Measurements from ENCODE around the gene KRT81. TPM values are rescaled to one million over a fixed set of nuclear protein-coding genes. Genes with fewer than 3 reads are reported as not detected.

The KRT81 gene
- total RNA-seq, 2 experiments from 2014 or later, result not detected

DNA sequence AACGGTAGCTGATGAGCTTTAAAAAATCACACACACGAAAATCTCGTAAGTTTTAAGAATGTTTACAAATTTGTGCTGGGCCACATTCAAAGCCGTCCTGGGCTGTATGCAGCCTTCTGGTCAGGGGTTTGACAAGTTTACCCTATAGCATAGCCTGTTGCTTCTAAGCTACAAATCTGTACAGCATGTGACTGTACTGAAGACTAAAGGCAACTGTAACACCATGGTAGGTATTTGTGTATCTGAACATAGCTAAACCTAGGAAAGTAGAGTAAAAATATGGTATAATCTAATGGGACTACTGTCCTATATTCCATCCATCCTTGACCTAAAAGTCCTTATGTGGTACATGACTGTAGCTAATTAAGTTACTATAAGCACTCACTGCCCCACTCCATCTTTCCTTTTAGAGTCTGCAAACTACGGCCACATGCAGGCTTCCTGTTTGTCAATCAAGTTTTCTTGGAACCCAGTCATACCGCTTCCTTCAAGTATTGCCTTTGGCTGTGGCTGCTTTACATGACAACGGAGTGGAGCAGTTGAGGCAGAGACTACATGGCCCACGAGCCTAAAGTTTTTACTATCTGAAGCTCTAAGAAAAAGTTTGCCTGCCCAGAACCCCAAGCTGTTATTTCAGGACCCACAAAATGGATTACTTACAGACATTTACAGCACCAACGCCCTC lies 39.8 kb downstream of the KRT81 start:
- peaks cover 57% of the 10 kb centered on the region for H3K4me1 Mint-ChIP-seq
- CTCF ChIA-PET, result interaction anchor here (0.6 to 2.3 kb wide), 15 partner anchors 8 to 1078 kb away, joined by 3 to 22 read pairs (median 4); partner anchors contain the start of gene KRT86
- no peak overlapping the region for H3K4me3 Mint-ChIP-seq
- H3K27ac Mint-ChIP-seq, result peak overlapping the region; percentile 98
- peaks cover 2% of the 10 kb centered on the region for H3K9me3 Mint-ChIP-seq
- H3K36me3 Mint-ChIP-seq (ENCODE audit: low read depth), result peaks cover 17% of the 10 kb centered on the region
- peaks cover 23% of the 10 kb centered on the region for H3K27me3 Mint-ChIP-seq
- POLR2A ChIA-PET, result interaction anchor here (0.6 to 2.9 kb wide), 6 partner anchors 14 to 1706 kb away, joined by 3 to 16 read pairs (median 3); no protein-coding TSS in a partner anchor
- DNase-seq, result peak; percentile 56

DNA sequence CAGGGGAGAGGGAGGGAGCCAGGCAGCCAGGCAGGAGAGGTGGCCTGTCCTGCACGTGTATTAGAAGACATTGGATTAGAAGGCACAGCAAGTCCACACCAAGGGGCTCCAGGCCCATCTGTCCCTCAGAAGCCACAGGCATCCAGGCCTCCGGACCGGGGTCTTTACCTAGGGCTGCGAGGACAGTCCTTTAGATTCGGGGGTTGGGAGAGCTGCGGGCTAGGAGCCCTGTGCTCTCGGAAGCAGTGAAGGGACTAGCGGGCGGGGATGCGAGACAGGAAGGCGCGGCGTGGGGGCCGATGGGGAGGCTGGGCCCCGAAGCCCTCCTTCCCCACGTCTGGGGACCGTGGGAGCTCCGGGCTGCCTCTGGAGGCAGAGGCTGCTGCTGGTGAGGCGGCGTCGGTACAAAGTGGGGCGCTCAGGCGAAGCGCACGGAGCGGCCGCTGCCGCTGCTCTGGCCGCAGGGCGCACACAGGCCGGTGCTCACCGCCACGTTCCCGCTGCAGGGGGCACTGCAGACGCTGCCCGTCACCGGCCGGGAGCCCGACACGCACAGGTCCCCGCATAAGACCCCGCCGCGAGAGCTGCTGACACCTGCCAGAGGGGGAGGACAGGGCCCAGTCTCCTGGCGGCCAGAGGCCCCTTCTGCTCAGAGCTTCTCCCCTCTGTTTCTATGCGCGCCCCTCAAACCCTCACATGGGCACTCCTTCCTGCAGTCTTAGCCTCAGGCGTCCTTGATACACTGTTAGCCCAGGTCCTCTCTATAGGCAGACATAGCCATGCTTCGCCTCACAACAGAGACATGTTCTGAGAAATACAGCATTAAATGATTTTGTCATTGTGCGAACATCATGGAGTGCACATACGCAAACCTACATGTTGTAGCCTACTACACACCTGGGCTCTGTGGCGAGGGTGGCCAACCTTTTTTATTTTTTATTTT lies 41.0 kb downstream of the KRT81 start:
- peaks cover 17% of the 10 kb centered on the region for H3K36me3 Mint-ChIP-seq (ENCODE audit: low read depth)
- ChIA-PET POLR2A (interaction anchor here (2.9 kb wide), 1 partner anchor 13 kb away, joined by 16 read pairs; no protein-coding TSS in a partner anchor), CTCF (interaction anchor here (1.3 to 2.3 kb wide), 4 partner anchors 13 to 57 kb away, joined by 5 to 22 read pairs (median 12); no protein-coding TSS in a partner anchor)
- DNase-seq, result no peak
- H3K4me3 Mint-ChIP-seq, result no peak overlapping the region
- H3K4me1 Mint-ChIP-seq, result peaks cover 69% of the 10 kb centered on the region
- peaks cover 2% of the 10 kb centered on the region for H3K9me3 Mint-ChIP-seq
- peak overlapping the region; percentile 10 for H3K27ac Mint-ChIP-seq
- peaks cover 12% of the 10 kb centered on the region for H3K27me3 Mint-ChIP-seq

DNA sequence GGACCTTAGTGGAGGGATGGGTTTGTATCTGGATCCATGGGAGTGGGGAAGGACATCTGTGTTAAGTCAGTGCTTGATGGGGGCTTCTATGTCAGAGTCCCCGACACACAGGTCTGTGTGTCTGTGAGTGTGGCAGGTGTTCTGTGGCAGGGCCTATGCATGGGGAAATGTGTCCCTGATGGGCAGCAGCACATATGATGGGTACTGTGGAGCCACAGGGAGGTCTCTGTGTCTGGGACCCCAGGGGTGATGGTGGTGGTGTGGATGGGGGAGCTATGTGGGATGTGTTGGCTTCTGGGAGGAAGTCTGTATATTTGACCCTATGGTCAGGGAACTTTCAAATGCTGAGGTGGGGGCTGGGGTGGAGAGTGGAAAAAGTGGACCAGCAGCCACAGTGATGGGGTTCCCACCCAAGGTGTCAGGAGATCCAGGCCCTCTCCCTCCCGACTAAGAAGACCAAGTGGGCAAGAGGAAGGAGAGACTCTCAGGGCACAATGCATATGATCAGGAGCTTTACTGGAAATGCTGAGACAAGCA lies 41.8 kb downstream of the KRT81 start:
- H3K27ac Mint-ChIP-seq, result peak overlapping the region; percentile 10
- H3K9me3 Mint-ChIP-seq, result peaks cover 2% of the 10 kb centered on the region
- peaks cover 17% of the 10 kb centered on the region for H3K36me3 Mint-ChIP-seq (ENCODE audit: low read depth)
- H3K4me1 Mint-ChIP-seq, result peaks cover 75% of the 10 kb centered on the region
- no peak overlapping the region for H3K4me3 Mint-ChIP-seq
- POLR2A ChIA-PET, result no interaction called here
- DNase-seq, result no peak
- CTCF ChIA-PET, result no interaction called here
- H3K27me3 Mint-ChIP-seq, result peaks cover 5% of the 10 kb centered on the region

DNA sequence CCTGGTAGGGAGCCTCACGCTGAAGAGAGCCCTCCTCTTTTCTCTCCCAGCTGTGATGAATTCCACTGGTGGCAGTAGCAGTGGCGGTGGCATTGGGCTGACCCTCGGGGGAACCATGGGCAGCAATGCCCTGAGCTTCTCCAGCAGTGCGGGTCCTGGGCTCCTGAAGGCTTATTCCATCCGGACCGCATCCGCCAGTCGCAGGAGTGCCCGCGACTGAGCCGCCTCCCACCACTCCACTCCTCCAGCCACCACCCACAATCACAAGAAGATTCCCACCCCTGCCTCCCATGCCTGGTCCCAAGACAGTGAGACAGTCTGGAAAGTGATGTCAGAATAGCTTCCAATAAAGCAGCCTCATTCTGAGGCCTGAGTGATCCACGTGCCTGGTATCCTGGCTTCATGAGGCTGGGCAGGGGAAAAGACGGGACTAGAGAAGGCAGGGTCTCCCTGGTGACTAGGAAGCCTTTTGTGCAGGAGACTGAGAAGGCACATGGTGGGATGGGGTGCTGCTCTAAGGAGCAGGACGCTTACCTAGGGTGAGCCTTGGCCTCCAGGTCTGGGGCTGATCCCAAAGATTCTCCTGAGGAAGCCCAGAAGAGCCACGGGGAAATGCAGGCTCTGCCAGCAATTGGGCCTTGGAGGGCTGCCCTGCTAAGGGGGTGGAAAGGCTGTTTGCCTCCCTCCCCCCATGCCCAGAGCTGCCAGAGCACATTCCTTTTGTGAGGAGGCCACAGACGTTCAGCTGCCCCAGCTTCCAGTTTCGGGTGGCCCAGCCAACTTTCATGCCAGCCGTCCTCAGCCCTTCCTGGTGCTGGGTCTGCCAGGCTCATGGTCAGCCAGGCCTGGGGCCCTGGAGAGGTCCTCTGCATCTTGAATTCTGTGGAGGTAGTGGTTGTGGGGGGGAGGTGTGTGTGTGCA lies 42.5 kb downstream of the KRT81 start:
- Mint-ChIP-seq H3K4me3 (no peak overlapping the region), H3K9me3 (peaks cover 2% of the 10 kb centered on the region), H3K36me3 (ENCODE audit: low read depth) (peaks cover 20% of the 10 kb centered on the region), H3K27ac (peak overlapping the region; percentile 28), H3K4me1 (peaks cover 81% of the 10 kb centered on the region), H3K27me3 (peaks cover 5% of the 10 kb centered on the region)
- POLR2A ChIA-PET, result no interaction called here
- DNase-seq, result no peak
- CTCF ChIA-PET, result interaction anchor here (1.6 kb wide), 1 partner anchor 30 kb away, joined by 5 read pairs; no protein-coding TSS in a partner anchor

DNA sequence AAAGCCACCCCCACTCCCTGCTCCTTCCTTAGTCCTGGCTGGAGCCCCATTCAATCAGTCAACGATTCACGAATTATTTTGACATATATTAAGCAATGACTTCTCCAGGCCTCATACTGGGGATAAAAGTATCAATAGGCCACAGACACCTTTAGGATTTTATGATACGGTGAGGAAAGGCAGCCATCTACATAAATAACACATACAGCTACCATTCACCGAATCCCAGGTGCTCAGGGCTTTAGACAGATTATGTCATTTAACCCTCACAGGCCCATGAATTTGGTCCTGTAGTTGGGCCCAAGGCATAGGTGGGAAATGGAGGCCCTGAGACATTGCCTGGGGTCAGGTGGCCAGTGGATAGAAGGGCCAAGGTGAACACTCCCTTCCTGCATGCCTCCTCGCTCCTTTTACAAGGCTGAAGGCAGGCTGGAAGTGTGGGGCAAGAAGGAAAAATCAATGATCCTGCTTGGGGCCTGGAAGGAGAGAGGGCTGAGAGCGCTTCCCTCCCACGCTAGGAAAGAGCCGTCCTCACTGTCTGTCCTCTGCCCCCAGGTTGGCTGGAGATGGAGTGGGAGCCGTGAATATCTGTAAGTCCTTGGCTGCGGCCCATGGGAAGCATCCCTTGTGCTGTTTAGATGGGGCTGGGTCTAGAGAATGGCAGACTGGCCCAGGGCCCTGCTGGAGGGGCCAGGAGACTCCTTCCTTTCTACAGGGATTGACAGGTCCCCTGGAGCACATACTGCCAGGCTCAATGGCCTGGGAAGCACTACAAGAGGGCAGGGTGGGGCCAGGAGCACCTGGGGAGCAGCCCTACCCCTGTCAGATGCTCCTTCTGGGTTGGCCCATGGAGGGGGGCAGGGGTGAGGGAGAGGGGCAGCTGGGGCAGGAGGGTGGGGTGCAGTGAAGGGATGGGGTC lies 43.5 kb downstream of the KRT81 start:
- Mint-ChIP-seq H3K4me3 (no peak overlapping the region), H3K36me3 (ENCODE audit: low read depth) (peaks cover 20% of the 10 kb centered on the region), H3K27me3 (peaks cover 5% of the 10 kb centered on the region), H3K27ac (peak overlapping the region; percentile 89), H3K9me3 (peaks cover 2% of the 10 kb centered on the region), H3K4me1 (peaks cover 85% of the 10 kb centered on the region)
- no peak for DNase-seq
- CTCF ChIA-PET, result interaction anchor here (1.6 kb wide), 1 partner anchor 31 kb away, joined by 5 read pairs; no protein-coding TSS in a partner anchor
- POLR2A ChIA-PET, result no interaction called here

DNA sequence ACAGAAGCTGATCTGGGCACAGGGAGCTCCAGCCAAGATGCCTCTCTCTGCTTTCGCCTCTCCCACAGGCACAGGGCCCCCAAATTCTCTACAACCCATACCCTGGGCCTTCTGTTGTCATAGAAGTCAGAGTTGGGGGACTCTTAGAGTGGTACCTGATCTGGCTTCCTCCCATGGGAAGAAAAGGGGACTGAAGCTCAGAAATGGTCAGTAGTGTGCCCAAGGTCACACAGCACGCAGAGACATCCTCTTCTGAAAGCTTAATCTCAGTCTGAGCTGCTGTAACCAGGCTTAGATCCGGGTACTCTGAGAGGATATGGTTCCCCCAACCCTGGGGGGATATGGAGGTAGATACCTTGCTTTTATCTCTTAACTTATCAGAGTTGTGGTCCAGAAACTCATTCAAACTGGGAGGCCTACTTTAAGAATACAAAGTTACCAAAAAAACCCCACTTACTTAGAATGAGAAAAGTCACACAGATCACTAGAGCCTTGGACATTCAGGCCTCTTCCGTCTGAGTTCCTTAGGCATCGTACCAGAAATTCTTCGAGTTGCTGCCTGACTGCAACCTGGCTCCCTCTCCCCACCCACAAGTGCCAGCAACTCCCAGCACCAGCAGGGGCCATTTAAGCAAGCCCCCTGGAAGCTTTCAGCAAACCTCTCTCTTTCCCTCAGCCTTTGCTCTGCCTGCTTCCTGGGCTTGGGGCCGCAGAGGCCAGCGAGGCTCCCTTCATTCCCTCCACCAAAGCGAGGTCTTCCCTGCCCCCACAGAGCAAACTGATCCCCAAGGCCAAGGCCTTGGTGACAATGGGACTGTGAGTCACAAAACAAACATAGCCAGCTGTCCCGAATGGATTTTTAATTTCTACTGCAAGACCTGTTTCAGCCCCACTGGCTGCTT lies 44.4 kb downstream of the KRT81 start:
- peaks cover 20% of the 10 kb centered on the region for H3K36me3 Mint-ChIP-seq (ENCODE audit: low read depth)
- H3K27ac Mint-ChIP-seq, result peak overlapping the region; percentile 89
- H3K4me3 Mint-ChIP-seq, result peak overlapping the region; percentile 29
- ChIA-PET CTCF (interaction anchor here (0.6 to 3.3 kb wide), 3 partner anchors 31 to 127 kb away, joined by 3 to 32 read pairs (median 5); no protein-coding TSS in a partner anchor), POLR2A (interaction anchor here (0.9 kb wide), 1 partner anchor 13 kb away, joined by 3 read pairs; no protein-coding TSS in a partner anchor)
- no peak for DNase-seq
- peaks cover 79% of the 10 kb centered on the region for H3K4me1 Mint-ChIP-seq
- H3K27me3 Mint-ChIP-seq, result peaks cover 5% of the 10 kb centered on the region
- peaks cover 2% of the 10 kb centered on the region for H3K9me3 Mint-ChIP-seq

DNA sequence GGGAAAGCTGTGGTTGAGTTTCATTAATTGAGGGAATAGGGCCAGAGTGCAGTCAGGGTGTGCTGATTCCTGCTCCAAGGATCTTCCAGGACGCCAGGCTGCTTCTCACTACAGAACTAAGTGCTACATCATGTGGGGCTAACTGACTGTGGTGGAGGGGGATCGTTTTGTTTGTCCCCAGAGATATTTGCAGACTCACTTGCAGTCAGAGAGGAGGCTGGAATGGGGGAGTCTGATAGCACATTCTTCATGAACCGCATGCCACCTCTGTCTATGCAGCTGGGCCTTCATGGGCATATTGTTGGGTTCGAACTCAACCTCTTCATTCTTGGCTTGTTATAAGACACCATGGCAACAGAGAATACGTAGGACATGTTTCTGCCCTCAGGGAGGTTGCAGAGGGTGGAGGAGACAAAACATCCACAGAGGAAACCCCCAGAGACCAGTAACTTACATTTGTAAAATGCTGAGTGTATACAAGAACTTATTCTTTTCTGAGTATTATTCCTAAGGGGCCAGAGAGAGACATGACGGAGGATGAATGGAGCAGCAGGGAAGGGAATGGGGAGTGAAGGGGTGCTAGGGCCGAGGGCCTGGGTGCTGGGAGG lies 45.3 kb downstream of the KRT81 start:
- DNase-seq, result no peak
- ChIA-PET CTCF (interaction anchor here (3.3 kb wide), 1 partner anchor 32 kb away, joined by 32 read pairs; no protein-coding TSS in a partner anchor), POLR2A (interaction anchor here (0.9 to 1.1 kb wide), 2 partner anchors 14 to 23 kb away, joined by 3 read pairs; no protein-coding TSS in a partner anchor)
- peaks cover 69% of the 10 kb centered on the region for H3K4me1 Mint-ChIP-seq
- peaks cover 12% of the 10 kb centered on the region for H3K36me3 Mint-ChIP-seq (ENCODE audit: low read depth)
- H3K27me3 Mint-ChIP-seq, result peaks cover 5% of the 10 kb centered on the region
- no peaks in the 10 kb centered on the region for H3K9me3 Mint-ChIP-seq
- H3K4me3 Mint-ChIP-seq, result peak overlapping the region; percentile 66
- peak overlapping the region; percentile 89 for H3K27ac Mint-ChIP-seq

DNA sequence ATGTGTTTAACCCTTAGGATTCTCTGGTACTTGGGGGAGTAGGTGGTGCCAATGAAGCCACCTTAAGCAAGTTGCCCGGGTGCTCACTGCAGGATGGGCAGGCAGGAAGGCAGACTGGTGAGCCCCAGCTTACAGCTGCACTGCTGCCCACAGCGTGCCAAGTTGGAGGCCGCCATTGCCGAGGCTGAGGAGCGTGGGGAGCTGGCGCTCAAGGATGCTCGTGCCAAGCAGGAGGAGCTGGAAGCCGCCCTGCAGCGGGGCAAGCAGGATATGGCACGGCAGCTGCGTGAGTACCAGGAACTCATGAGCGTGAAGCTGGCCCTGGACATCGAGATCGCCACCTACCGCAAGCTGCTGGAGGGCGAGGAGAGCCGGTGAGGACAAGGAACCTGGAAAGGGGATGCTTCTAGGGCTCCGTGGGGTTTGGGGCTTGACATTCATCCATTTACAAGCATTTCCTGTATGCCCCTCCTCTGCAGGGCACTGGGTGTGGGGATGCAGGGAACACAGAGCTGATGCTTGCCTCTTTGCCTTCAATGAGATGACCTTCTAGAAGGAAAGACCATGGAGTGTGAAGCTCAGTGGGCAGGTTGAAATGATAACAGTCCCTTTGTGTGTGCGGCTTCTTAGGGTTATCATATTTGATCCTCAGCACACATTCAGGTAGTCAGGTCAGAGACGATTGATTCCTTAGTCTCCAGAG lies 45.9 kb downstream of the KRT81 start:
- peak overlapping the region; percentile 89 for H3K27ac Mint-ChIP-seq
- peaks cover 65% of the 10 kb centered on the region for H3K4me1 Mint-ChIP-seq
- POLR2A ChIA-PET, result interaction anchor here (0.7 to 2.3 kb wide), 3 partner anchors 13 to 106 kb away, joined by 3 to 7 read pairs (median 3); no protein-coding TSS in a partner anchor

DNA sequence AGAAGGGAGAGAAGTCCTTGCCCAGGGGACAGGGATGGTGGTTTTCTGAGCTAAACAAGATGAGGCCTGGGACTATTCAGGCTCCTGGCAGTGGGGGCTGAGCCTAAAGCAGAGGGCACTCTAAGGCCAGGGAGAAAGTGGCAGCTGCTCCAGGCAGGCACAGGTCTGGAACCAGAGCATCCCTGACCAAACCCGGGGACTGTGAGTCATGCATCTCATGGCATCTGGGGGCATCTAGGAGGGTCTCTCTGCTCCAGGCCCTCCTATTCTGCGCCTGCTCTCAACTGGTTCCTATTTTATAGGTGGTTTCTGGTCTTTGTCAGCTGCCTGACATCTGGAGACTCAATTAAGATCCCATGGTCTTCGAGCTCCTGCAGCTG lies 46.7 kb downstream of the KRT81 start:
- POLR2A ChIA-PET, result interaction anchor here (1.1 to 2.3 kb wide), 3 partner anchors 10 to 14 kb away, joined by 3 to 7 read pairs (median 6); no protein-coding TSS in a partner anchor
- peak overlapping the region; percentile 89 for H3K27ac Mint-ChIP-seq
- H3K27me3 Mint-ChIP-seq, result peaks cover 3% of the 10 kb centered on the region
- H3K4me1 Mint-ChIP-seq, result peaks cover 60% of the 10 kb centered on the region
- H3K9me3 Mint-ChIP-seq, result no peaks in the 10 kb centered on the region
- DNase-seq, result no peak
- H3K4me3 Mint-ChIP-seq, result peak overlapping the region; percentile 66
- H3K36me3 Mint-ChIP-seq (ENCODE audit: low read depth), result peaks cover 6% of the 10 kb centered on the region
- CTCF ChIA-PET, result interaction anchor here (1.2 to 3.3 kb wide), 4 partner anchors 23 to 101 kb away, joined by 3 to 32 read pairs (median 7); no protein-coding TSS in a partner anchor

More for the DNA sequence above, 45.9 kb downstream of the KRT81 start:
- peaks cover 5% of the 10 kb centered on the region for H3K27me3 Mint-ChIP-seq
- CTCF ChIA-PET, result interaction anchor here (2.2 to 3.3 kb wide), 2 partner anchors 23 to 33 kb away, joined by 11 to 32 read pairs; no protein-coding TSS in a partner anchor
- peaks cover 11% of the 10 kb centered on the region for H3K36me3 Mint-ChIP-seq (ENCODE audit: low read depth)
- H3K9me3 Mint-ChIP-seq, result no peaks in the 10 kb centered on the region
- peak overlapping the region; percentile 66 for H3K4me3 Mint-ChIP-seq
- no peak for DNase-seq
